Psoas muscle (tissue), 8 donors: ENCODE measurements around the gene LRCH4. TPM values are rescaled to one million over a fixed set of nuclear protein-coding genes. Genes with fewer than 3 reads are reported as not detected.
A peak's percentile ranks its signal among the peaks of the same experiment; 100 is the strongest.

ENCODE experiments used
- ATAC-seq, 4 donors: fragments of 200-7000 bp; cut with Tn5 transposase; one replicate each; pipeline ENCODE4 v1.9.1; 2020; ENCODE audit warnings: moderate library complexity in 3 of 4, mild to moderate bottlenecking in 2 of 4
- DNase-seq, 2 donors: peaks; one replicate each; pipeline ENCODE4 v3.0.0-alpha.2; 2020
- H3K27ac ChIP-seq: fragments of 200-600 bp; one replicate; pipeline ENCODE4 v1.8.0; 2022
- H3K27me3 ChIP-seq, 3 donors: fragments of 200-600 bp in 1 of 3; one replicate each; pipeline versions ENCODE4 v1.6.1 to v1.8.0; 2013 to 2022; ENCODE audit warnings: low read length in 2 of 3, mild to moderate bottlenecking in 2 of 3, moderate library complexity in 1 of 3; ENCODE audit not compliant: insufficient read depth in 3 of 3
- H3K36me3 ChIP-seq, 2 donors: fragments of 200-600 bp in 1 of 2; one replicate each; pipeline versions ENCODE4 v1.6.1 to v1.8.0; 2013 to 2022; ENCODE audit warnings: low read depth in 1 of 2, mild to moderate bottlenecking in 1 of 2, moderate library complexity in 1 of 2; ENCODE audit not compliant: insufficient read depth in 1 of 2
- H3K4me1 ChIP-seq: fragments of 200-600 bp; one replicate; pipeline ENCODE4 v1.8.0; 2022
- H3K4me3 ChIP-seq: fragments of 200-600 bp; one replicate; pipeline ENCODE4 v1.8.0; 2022; ENCODE audit warnings: mild to moderate bottlenecking
- H3K9me3 ChIP-seq: fragments of 200-600 bp; one replicate; pipeline ENCODE4 v1.8.0; 2022
- WGBS, 3 donors: extraction: QIAGEN DNeasy Blood & Tissue Kit; methylation state at CpG; one replicate each; pipeline versions ENCODE4 v1.1.6 to v1.1.7; 2013; 5-methylcytosine and 5-hydroxymethylcytosine counted together
- intact Hi-C, 2 donors: fragments of 100-400 bp; cut with DNase I; formaldehyde crosslinking; loops; one replicate each; pipeline versions ENCODE4 v1.11.0 to v1.14.2; 2022
- polyA plus RNA-seq, 3 donors: library from polyadenylated mRNA; stranded (reverse); fragments of 200-250 nt; gene quantifications; one replicate each; pipeline ENCODE4 v1.2.3, GENCODE V29; 2013
- total RNA-seq, 4 donors: library from RNA; stranded (reverse); fragmentation: NEBNext Ultra II Directional in 2 of 4; extraction: Animal tissue kit (Norgen Biotek cat#: 25700) in 2 of 4; gene quantifications; one replicate each; pipeline versions ENCODE4 v1.2.1 to v1.2.4, GENCODE V29; 2021 to 2023
- TF ChIP-seq, protein P1 (sequence below): fragments of 200-600 bp; IDR thresholded peaks from one replicate; pipeline ENCODE4 v1.8.0; 2022; ENCODE audit warnings: antibody characterized with exemption
- donor health status: healthy with polysubstance abuse.
- donor health status: DM: no; HTN: no; CAD: no; lungs with moderate emphysema.
- donor health status: Bipolar disorder and iron deficiency.
- donor health status: healthy.
- donor health status: DM: yes; HTN: yes; CAD: no.
- donor health status: DM: no; HTN: no; CAD: no.
- donor health status: DM: no; HTN: no; CAD: no.
- donor health status: DM: yes; HTN: yes; CAD: no.

Gene LRCH4
- total and polyA plus RNA-seq, 7 donors, result 16.7 to 41.5 (median 33.5) TPM

- H3K27ac ChIP-seq, result no peak overlapping the region
- peaks cover 0 to 25% (median 8%) of the 10 kb centered on the region in 3 donors for H3K27me3 ChIP-seq
- H3K4me1 ChIP-seq, result no peaks in the 10 kb centered on the region
- ATAC-seq (no peak), DNase-seq (peak in 1 of 2 donors; percentile 19)
- no peak overlapping the region for H3K4me3 ChIP-seq
- peaks cover 0 to 9% of the 10 kb centered on the region in 2 donors for H3K36me3 ChIP-seq
- 48 to 62% (median 55%) methylated on average over 8 to 11 of the region's 11 CpGs for WGBS, 3 donors
- TF ChIP-seq, protein P1, sequence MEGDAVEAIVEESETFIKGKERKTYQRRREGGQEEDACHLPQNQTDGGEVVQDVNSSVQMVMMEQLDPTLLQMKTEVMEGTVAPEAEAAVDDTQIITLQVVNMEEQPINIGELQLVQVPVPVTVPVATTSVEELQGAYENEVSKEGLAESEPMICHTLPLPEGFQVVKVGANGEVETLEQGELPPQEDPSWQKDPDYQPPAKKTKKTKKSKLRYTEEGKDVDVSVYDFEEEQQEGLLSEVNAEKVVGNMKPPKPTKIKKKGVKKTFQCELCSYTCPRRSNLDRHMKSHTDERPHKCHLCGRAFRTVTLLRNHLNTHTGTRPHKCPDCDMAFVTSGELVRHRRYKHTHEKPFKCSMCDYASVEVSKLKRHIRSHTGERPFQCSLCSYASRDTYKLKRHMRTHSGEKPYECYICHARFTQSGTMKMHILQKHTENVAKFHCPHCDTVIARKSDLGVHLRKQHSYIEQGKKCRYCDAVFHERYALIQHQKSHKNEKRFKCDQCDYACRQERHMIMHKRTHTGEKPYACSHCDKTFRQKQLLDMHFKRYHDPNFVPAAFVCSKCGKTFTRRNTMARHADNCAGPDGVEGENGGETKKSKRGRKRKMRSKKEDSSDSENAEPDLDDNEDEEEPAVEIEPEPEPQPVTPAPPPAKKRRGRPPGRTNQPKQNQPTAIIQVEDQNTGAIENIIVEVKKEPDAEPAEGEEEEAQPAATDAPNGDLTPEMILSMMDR, result no peak
- H3K9me3 ChIP-seq, result no peaks in the 10 kb centered on the region
- intact Hi-C loops, result no loop called here
Observed at GRCh38 chr7:100568176-100568895, 17.6 kb downstream of the LRCH4 start.

- Histone ChIP-seq H3K9me3 (no peaks in the 10 kb centered on the region), H3K36me3 (peaks cover 0 to 5% of the 10 kb centered on the region in 2 donors), H3K27ac (no peak overlapping the region), H3K4me1 (no peaks in the 10 kb centered on the region), H3K27me3 (peaks cover 0 to 22% (median 5%) of the 10 kb centered on the region in 3 donors), H3K4me3 (no peak overlapping the region)
- ATAC-seq (no peak), DNase-seq (no peak)
- 34 to 37% (median 36%) methylated on average over 3 of the region's 3 CpGs for WGBS, 3 donors
- TF ChIP-seq, protein P1, result no peak
- intact Hi-C loops, result no loop called here
Observed at GRCh38 chr7:100567751-100568175, 18.2 kb downstream of the LRCH4 start.

- Histone ChIP-seq H3K4me1 (no peaks in the 10 kb centered on the region), H3K27me3 (peaks cover 0 to 19% (median 5%) of the 10 kb centered on the region in 3 donors), H3K4me3 (no peak overlapping the region), H3K27ac (no peak overlapping the region), H3K36me3 (no peaks in the 10 kb centered on the region), H3K9me3 (no peaks in the 10 kb centered on the region)
- DNase-seq (no peak), ATAC-seq (no peak)
- 59 to 72% (median 62%) methylated on average over 12 of the region's 12 CpGs for WGBS, 3 donors
- TF ChIP-seq, protein P1, result no peak
- intact Hi-C loops, result no loop called here
Observed at GRCh38 chr7:100567031-100567730, 18.7 kb downstream of the LRCH4 start.

DNA sequence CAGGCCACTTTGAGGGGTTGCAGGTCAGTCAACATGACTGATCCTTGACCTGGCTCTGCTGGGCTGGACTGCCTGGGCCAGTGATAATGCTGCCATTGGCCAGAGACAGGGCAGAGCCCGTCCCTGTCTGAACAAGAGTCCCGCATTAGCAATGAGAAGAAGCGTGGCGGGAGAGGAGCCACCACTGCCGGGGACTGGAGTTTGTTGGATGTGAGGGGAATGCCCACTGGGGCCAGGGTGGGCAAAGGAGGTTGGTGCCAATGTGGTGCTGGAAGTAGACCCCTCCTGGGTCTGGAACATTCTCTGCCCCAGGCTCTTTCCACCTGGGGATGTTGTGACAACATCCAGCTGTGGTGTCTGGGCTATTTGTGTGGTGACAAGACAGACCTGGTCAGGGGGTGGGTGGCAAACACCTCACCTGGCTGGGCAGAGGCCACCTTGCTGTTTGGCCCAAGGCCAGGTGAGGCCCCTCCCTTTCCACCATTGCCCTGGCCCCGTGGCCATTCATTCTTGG, 19.9 kb downstream of the LRCH4 start:
- Histone ChIP-seq H3K9me3 (no peaks in the 10 kb centered on the region), H3K4me3 (no peak overlapping the region), H3K27ac (no peak overlapping the region), H3K4me1 (no peaks in the 10 kb centered on the region), H3K36me3 (no peaks in the 10 kb centered on the region), H3K27me3 (peaks cover 0 to 10% (median 5%) of the 10 kb centered on the region in 3 donors)
- WGBS, 3 donors, result 80 to 90% (median 83%) methylated on average over 6 of the region's 6 CpGs
- TF ChIP-seq, protein P1, result no peak
- intact Hi-C loops, result no loop called here
- ATAC-seq, result no peak
- DNase-seq, result no peak
